ENCODE measurements around the gene NCR1.
"Not testable (repeated sequence)": the region's sequence is repeated elsewhere in the genome, so short reads cannot be mapped to it uniquely, and the experiment has no call there.

NCR1 gene

DNA sequence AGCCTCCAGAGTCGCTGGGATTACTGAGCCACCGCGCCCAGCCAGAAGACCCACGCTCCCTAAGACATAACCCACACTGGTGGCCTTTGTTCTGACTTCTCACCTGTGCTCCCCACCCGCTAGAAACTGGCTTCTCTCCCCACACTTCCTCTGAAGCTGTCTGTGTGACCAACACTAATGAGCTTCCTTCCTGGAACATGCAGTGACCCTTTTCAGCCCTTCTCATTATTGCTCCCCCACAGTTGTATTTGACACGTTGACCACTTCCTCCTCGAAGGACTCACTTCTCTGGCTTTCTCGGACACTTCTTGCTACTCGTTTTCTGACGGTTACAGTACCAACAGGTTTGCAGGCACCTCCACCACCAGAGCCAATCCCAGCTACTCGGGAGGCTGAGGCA, 10.9 kb downstream of the NCR1 start:
- DNase-seq = no peak

DNA sequence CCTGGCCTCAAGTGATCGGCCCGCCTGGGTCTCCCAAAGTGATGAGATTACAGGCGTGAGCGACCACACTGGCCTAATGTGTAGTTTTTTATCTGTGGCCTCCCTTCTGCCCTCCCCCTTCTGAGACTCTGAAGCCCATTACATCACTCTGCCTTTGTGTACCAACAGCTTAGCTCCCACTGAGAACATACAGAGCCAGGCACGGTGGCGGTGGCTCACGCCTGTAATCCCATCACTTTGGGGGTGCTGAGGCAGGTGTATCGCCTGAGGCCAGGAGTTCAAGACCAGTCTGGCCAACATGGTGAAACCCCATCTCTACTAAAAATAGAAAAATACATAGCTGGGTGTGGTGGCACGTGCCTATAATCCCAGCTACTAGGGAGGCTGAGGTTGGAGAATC, 12.6 kb downstream of the NCR1 start:
- no peak for DNase-seq

DNA sequence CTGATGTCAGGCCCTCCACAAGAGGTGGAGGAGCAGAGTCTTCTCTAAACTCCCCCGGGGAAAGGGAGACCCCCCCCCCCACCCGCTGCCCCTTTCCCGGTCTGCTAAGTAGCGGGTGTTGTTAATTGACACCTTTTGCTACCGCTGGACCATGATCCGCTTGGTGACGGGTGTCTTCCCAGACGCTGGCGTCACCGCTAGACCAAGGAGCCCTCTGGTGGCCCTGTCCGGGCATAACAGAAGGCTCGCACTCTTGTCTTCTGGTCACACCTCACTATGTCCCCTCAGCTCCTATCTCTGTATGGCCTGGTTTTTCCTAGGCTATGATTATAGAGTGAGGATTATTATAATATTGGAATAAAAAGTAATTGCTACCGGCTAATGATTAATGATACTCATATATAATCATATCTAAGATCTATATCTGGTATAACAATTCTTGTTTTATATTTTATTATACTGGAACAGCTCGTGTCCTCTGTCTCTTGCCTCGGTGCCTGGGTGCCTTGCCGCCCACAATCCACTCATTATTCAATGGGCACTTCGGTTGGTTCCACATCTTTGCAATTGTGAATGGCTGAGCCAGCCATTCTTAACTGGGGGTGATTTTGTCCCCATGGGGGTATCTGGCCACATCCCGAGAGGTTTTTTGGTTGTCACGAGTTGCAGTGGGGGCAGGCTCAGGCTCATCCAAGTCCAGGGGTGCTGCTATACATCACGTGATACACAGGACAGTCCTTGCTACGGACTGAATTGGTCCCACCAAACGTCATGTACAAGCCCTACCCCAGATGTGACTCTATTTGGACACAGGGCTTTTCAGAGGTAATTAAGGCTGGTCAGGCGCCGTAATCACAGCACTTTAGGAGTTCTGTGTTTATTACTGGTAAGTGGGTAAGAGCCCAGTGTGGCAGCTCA, 14.0 kb downstream of the NCR1 start:
- DNase-seq = not testable (repeated sequence)

DNA sequence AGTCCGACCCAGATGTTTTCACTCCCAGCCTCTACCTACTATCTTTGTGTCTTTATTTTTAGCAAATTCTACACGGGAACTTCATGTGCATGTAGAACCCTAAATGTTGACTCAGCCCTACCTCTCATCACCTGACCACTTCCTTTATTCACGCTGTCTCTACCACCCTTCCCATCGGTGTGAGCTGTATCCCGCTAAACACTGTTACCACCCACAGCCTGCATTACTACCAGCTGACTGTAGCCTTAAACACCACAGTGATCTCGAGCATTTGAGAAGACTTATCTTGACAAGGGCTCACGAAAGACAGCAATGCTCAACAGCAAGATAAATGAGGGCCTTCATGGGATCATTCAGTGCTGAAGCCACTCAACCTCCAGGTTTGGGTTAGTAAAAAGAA, 15.1 kb downstream of the NCR1 start:
- DNase-seq = no peak

DNA sequence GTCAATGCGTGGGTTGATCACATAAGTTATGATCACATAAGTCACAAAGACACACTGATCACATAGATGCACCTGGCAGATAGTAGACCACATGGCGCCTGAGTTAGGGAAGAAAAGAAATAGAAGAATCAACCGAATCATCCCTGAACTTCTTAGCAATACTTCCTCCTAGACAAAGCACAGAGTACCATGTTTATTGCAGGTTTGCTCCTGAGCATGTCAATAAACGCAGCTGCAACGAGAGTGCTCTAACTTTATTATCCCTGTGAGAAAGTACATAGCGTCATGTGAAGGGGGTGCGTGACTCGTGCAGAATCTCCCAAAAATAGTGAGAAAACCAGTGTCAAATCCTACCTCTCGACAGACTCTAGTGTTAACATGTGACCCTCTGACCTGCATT, 17.3 kb downstream of the NCR1 start:
- no peak for DNase-seq

- no peak for DNase-seq
Observed at GRCh38 chr19:54928299-54928698, 22.4 kb downstream of the NCR1 start.

GRCh38 chr19:54937926-54938325, 32.0 kb downstream of the NCR1 start:
- no peak for DNase-seq

GRCh38 chr19:54938906-54939305, 33.0 kb downstream of the NCR1 start:
- DNase-seq = no peak

GRCh38 chr19:54939538-54939937, 33.6 kb downstream of the NCR1 start:
- not testable (repeated sequence) for DNase-seq

GRCh38 chr19:54943772-54944361, 37.9 kb downstream of the NCR1 start:
- DNase-seq = not testable (repeated sequence)

DNA sequence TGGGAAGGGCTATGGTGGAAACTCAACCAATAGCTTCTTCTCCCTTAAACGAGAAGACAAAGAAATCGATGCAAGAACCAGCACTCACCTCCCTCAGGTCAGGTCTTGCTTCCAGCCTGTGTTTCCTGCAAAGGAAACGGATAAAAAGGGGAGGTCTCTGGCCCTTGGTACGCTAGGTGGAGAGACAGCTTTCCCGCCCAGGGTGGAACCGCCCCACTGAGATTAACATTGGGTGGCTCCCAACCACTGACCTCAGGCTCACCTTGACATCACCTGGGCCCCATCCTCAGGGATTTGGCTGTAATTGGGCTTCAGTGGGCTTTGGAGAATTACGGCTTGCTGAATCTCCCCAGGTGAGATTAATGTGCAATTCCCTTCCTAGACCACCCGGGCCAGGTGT, 41.4 kb downstream of the NCR1 start, which contains the start of gene NLRP7:
NLRP7 (minus strand) TSS at position 150 of the 400 bp plus-strand sequence.
- no peak for DNase-seq

DNA sequence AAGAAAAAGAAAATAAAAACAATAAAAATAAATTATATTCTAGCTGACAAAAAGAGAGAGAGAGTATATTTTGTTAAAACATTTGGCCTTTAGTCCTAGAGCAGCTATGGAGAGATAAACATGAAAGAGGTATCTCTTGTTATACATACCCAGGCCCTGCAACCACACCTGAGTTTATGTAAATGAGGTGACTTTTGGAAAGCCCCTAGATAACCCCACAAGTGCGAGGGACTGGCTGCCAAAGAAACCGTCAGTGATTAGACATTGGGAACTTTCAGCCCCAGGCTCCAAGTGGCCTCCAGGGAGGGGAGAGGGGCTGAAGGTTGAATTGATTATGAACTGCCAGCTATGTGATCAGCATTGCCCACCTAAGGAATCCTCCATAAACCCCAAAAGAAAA, 43.5 kb downstream of the NCR1 start:
- DNase-seq = no peak

GRCh38 chr19:54950580-54950979, 44.6 kb downstream of the NCR1 start:
- not testable (repeated sequence) for DNase-seq

- DNase-seq = no peak
Observed at GRCh38 chr19:54952591-54953344, 46.8 kb downstream of the NCR1 start.

GRCh38 chr19:54953345-54953713, 47.4 kb downstream of the NCR1 start:
- not testable (repeated sequence) for DNase-seq

- no peak for DNase-seq
Observed at GRCh38 chr19:54955376-54955775, 49.4 kb downstream of the NCR1 start.

GRCh38 chr19:54959840-54960239, 53.9 kb downstream of the NCR1 start:
- DNase-seq = no peak
